Stimulated activated CD4-positive, alpha-beta T cell treated with anti-CD3 and anti-CD28 coated beads, Interleukin-4, amount 100 ng/mL, for 1 hour (primary cell): Measurements from ENCODE around the gene SPEM2.

Experiments used
- DNase-seq: peaks from one replicate; pipeline ENCODE4 v3.0.0-alpha.2; 2020

SPEM2 gene

GRCh38 chr17:7475764-7476422, 50.5 kb downstream of the SPEM2 start:
- no peak for DNase-seq

GRCh38 chr17:7476494-7476893, 51.1 kb downstream of the SPEM2 start:
- DNase-seq = no peak

- no peak for DNase-seq
These were observed 51.5 kb downstream of the SPEM2 start for GRCh38 chr17:7476951-7477350.
